IPS DF 4.7 (cell line): ENCODE results near the gene COX6A1.
A peak's percentile ranks its signal among the peaks of the same experiment; 100 is the strongest.
"Not testable (repeated sequence)": the region's sequence is repeated elsewhere in the genome, so short reads cannot be mapped to it uniquely, and the experiment has no call there.

Experiments used
- DNase-seq: peaks from one replicate; pipeline ENCODE4 v3.0.0-alpha.2; 2013; ENCODE audit warnings: low spot score; ENCODE audit errors: extremely low read depth

COX6A1 gene

DNA sequence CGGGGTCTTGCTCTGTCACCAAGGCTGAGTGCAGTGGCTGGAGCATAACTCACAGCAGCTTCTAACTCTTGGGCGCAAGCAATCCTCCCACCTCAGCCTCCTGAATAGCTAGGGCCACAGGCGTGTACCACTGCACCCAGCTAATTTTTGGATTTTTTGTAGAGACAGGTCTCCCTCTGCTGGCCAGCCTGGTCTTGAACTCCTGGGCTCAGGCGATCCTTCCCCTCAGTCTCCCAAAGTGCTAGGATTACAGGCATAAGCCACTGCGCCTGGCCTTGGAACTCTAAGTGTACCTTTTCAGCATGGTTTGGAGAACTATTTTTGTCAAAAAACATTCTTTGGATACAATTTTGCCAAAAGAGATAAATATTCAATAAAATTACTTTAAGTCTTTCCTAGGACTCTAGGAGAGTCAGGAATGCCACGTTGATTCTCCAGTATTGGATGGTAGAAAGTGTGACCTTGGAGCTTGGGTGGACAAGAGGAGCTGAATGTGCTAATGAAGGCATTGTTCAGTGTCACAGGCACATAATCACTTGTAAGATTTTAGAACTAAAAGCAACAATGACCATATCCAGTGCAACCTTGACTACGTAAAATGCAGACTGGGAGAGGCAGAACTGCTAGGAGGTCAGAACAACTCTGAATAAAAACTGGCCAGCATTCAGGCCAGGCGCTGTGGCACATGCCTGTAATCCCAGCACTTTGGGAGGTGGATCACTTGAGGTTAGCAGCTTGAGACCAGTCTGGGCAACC is 28.8 kb downstream of the COX6A1 start:
- DNase-seq, result no peak

DNA sequence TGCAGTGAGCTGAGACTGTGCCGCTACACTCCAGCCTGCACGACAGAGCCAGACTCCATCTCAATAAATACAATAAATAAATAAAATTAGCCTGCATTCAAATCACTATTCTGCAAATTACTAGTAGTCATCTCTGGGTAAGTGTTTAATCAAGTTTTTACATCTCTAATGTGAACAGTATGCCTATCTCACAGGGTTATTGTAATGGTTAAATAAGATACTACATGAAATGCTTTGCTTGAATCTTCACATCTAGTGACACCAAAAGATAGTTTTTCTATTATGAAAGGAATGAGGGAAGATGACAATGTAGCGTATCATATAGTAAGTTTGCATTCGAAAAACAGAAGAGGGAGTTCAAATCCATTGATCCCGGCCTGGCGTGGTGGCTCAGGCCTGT is 29.5 kb downstream of the COX6A1 start:
- no peak for DNase-seq

DNA sequence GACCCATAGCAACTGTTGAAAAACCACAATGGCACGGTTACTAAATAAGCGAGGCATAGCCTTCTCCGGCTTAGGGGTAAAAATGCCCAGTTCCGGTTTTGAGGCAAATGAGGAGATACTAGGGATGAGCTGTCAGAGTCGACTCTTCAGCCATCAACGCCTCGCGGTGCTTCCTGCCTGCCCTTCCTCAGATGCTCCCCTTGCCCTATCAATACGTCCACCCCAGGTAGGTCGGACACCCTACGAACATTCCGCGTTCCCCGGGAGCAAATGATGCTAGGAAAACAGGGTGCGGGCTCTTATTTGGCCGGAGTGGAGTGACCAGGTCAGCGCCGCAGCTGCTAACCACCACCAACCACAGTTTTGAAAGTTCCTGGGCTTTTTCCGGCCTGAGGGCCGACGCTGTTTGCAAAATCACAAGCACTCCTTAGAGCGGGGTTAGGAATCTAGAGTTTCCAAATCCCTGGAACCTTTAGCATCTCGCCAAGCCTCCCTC is 30.5 kb downstream of the COX6A1 start:
- DNase-seq, result no peak

- no peak for DNase-seq
Measured at GRCh38 chr12:120468821-120469449, 31.0 kb downstream of the COX6A1 start.

DNA sequence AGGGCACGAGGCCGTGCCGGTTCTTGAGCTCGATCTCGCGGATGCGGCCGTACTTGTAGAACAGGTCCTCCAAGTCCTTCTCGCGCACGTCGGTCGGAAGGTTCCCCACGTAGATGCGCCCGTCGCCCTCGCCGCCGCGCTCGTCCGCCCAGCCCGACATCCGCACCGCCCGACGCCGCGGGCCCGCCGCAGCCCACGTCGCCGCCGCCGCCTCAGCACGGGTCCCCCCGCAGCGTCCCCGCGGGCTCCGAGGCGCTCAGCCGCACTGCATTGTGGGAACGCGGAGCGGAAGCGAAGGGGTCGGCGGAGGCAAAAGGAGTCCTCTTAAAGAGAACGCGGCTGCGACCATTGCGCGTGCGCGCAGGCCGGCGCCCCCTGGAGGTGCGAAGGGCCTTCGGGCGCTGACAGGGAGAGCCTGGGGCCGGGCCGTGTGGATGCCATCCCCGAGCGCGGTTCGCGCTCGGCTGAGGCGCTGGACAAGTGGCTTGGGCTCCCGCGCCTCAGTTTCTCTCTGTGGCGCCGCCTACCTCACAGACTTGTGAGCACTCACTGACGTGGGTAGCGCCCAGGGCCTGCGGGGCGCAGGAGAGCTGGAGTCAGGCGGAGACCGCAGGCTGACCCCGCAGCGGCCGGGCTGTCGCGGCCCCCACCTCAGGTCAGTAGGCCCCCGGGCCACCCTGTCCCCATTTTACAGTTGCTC is 31.7 kb downstream of the COX6A1 start, which contains the start of gene SRSF9:
TSS of gene SRSF9 (minus strand) at position 299 of the 700 bp plus-strand sequence. CDS start at position 160, 139 bp downstream.
- DNase-seq, result peak; percentile 88

- no peak for DNase-seq
Measured at GRCh38 chr12:120470150-120470784, 32.4 kb downstream of the COX6A1 start.

DNA sequence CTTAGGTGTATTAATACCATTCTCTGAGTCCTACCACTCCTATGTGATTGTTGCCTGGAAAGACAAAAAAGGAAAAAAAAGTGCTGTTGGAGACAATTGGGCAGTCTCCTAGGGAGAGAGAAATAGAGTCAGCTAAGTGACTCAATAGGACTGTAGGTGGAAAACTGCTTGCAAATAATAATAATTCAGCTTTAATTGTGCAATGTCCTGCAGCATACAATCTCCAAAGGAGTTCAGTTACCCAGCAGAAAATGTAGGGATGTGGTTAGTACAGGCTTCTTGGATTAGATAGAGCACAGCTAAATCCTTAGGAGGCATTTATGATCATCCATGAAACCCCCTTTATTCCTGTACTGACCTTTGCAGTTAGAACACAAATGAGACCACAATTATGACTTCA is 34.6 kb downstream of the COX6A1 start:
- DNase-seq, result no peak

- DNase-seq, result no peak
Measured at GRCh38 chr12:120473807-120474615, 36.1 kb downstream of the COX6A1 start.

- no peak for DNase-seq
Measured at GRCh38 chr12:120474616-120474960, 36.7 kb downstream of the COX6A1 start.

GRCh38 chr12:120475643-120476042 is 37.7 kb downstream of the COX6A1 start:
- no peak for DNase-seq

DNA sequence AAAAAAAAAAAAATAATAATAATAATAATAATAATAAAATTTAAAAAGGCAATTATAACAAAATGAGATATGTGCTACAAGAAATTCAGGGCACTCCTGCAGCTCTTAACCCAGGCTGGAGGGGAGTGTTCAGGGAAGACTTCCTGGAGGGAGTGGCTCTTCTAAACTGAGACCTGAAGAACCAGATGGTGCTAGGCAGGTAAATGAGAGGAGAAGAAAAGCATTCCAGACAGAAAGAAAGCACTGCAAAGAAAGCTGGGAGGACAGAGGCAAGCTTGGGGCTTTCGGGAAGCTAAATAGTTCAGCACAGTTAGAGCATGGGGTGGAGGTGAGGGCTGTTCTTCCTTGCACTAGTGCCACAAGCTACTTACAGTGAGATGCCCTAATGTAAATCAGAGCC is 41.5 kb downstream of the COX6A1 start:
- DNase-seq, result no peak

DNA sequence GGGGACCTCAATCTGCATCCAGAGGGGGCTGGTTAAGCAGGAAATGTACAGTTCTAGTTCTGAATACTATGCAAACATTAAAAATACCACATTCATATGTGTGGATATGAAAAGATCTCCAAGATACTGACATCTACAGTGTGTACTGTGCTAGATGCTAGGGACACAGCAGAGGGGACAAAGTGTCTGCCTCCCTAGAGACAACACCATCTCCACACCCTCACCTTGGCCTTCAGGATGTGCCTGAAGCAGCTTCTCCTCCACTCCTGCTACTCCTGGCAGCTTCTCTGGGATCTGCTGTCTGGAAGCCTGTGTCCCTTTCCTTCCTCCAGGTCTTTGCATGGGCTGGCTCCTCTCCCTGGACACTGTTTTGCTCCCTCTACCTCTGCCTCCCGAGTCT is 42.3 kb downstream of the COX6A1 start:
- no peak for DNase-seq

- DNase-seq, result no peak
Measured at GRCh38 chr12:120481022-120481767, 43.3 kb downstream of the COX6A1 start.

GRCh38 chr12:120483621-120484020 is 45.7 kb downstream of the COX6A1 start:
- DNase-seq, result no peak

GRCh38 chr12:120485961-120486881 is 48.3 kb downstream of the COX6A1 start:
- DNase-seq, result no peak

DNA sequence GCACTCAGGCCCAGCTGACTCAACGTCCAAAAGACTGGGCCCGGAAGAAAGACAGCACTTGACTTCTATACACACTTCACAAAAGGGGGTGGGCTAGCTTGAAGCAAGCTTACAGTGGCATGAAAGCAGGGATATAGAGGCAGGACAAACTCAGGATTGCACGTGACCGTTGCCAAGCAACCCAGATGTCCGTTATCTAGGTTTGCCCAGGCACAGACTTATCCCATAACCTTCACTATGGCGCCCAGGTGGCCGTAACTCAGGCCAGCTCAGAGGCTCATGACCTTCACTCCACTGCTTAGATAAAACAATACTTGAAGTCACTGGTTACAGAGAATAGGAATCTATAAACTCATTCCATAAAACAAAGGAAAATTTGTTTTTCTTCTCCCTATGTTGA is 49.6 kb downstream of the COX6A1 start:
- not testable (repeated sequence) for DNase-seq

DNA sequence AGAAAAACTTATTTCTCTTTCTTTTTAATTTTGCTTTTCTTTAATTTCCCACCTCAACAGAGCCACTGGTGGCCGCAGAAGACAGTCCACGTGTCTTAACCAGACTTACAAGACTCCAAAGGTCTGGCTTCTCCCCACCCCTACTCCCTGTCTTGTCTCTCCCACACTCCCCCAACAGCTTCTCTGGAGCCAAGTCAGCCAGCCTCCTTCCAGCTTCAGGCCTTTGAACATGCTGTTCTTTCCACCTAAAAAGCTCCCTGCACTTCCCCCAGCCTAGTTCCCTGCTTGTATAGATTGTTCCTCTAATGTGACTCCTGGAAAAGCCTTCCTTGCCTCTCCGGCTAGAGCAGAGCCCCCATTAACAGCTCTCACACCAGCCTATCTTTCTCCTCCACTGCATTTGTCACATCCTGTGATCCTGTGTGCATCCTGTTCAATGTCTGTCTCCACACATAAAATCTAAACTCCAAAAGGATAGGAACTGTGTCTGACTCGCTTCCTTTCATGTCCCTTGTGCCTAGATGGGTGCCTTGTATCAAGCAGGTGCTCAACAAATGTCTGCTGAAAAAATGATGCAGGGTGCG is 50.2 kb downstream of the COX6A1 start:
- no peak for DNase-seq

GRCh38 chr12:120489018-120489417 is 51.1 kb downstream of the COX6A1 start:
- no peak for DNase-seq

DNA sequence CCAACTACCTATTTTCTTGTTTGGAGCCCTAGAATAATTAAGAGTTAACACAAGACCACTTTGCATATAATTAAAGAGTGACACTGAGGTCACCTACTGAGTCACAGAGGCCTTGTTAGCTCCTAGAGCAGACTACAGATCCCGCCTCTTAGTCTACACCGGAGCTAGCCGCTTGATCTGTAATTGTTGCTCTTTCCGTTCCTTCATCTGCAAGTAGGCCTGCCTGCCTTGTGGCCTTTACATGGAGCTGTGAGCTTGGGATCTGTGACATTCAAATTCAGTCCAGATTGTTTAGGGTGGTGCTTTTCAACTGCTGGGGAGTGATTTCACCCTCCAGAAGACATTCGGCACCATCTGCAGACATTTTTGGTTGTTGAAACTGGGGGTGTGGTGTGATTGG is 52.4 kb downstream of the COX6A1 start:
- no peak for DNase-seq
